Osteoblast (primary cell): ENCODE measurements around the gene BRF1. TPM values are rescaled to one million over a fixed set of nuclear protein-coding genes. Genes with fewer than 3 reads are reported as not detected.

Experiments used
- DNase-seq: peaks from one replicate; pipeline ENCODE4 v3.0.0; 2011; ENCODE audit warnings: low spot score, mixed read lengths; ENCODE audit not compliant: insufficient read length; ENCODE audit errors: missing footprints
- H2AFZ ChIP-seq: 2 replicates; pipeline ENCODE4 v1.6.0; 2011; ENCODE audit warnings: mild to moderate bottlenecking, low read length
- H3K27ac ChIP-seq: 2 replicates; pipeline ENCODE4 v1.5.1; 2011; ENCODE audit warnings: mild to moderate bottlenecking, low read depth, low read length, moderate library complexity
- H3K27me3 ChIP-seq: 2 replicates; pipeline ENCODE4 v1.6.0; 2012; ENCODE audit warnings: mild to moderate bottlenecking, control low read depth, inconsistent platforms, low read length, moderate library complexity; ENCODE audit not compliant: insufficient read depth
- H3K36me3 ChIP-seq: 2 replicates; pipeline ENCODE4 v1.5.1; 2011; ENCODE audit warnings: mild to moderate bottlenecking, low read length, control low read depth, moderate library complexity; ENCODE audit not compliant: insufficient read depth
- H3K4me1 ChIP-seq: 2 replicates; pipeline ENCODE4 v1.5.1; 2011; ENCODE audit warnings: mild to moderate bottlenecking, low read length, control low read depth, moderate library complexity; ENCODE audit not compliant: insufficient read depth
- H3K4me2 ChIP-seq: 2 replicates; pipeline ENCODE4 v1.6.0; 2011; ENCODE audit warnings: mild to moderate bottlenecking, low read length; ENCODE audit not compliant: insufficient read depth
- H3K4me3 ChIP-seq: fragments of 200-600 bp; sonication (generic); 3 replicates; pipeline ENCODE4 v1.5.1; 2012; ENCODE audit warnings: mild to moderate bottlenecking, low read length, inconsistent platforms; ENCODE audit not compliant: insufficient read depth
- H3K79me2 ChIP-seq: 2 replicates; pipeline ENCODE4 v1.6.0; 2012; ENCODE audit warnings: mild to moderate bottlenecking, low read length, control low read depth, inconsistent platforms; ENCODE audit not compliant: insufficient read depth
- H3K9me3 ChIP-seq: 2 replicates; pipeline ENCODE4 v1.5.1; 2011; ENCODE audit warnings: low read depth, low read length, control low read depth
- H4K20me1 ChIP-seq: 2 replicates; pipeline ENCODE4 v1.6.0; 2012; ENCODE audit warnings: mild to moderate bottlenecking, low read length, control low read depth; ENCODE audit not compliant: insufficient read depth
- total RNA-seq: library from RNA; depleted of rRNA; stranded (reverse); fragments of >200 nt; gene quantifications from 2 replicates; pipeline ENCODE4 v1.2.3, GENCODE V29; 2012
- TF ChIP-seq, protein P1 (sequence below): IDR thresholded peaks from 2 replicates; pipeline ENCODE4 v1.5.1; 2011; ENCODE audit warnings: mild to moderate bottlenecking, low read depth, low read length, moderate library complexity; ENCODE audit errors: extremely low read depth

The BRF1 gene
- total RNA-seq, 1 donor, result 34.4 TPM

DNA sequence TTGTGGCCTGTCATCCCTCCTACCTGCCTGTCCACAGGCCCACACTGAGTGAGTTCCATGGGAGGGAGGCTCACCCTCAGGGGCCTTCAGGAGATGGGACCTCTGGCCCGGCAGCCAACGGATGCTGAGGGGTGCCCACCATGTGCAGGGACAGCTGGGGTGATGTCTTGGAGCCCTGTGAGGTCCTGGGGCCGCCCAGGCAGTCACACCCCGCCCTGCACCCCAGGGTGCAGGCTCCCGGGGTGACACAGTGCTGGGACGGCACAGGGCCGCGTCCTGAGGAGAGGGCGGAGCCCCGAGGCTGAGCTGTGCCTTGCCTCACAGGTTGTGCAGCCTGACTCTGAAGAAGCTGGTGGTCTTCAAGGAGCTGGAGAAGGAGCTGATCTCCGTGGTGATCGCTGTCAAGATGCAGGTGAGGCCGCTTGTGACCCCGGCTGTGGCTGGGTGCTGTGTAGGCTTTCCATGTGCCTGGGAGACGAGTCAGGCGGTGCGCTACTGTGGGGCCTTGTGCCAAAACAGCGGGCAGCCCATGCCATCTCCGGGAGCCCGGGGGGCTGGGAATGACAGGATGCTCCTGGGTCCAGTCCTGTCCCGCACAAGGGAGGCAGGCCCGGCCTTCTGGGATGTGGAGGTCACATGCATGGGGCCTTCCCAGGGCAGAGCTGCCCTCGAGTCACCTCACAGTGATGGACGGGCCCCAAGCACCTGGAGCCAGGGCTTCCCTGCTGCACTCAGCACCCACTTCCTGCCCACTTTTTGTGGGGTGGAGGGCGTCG, 47.6 kb upstream of the BRF1 start:
- no peaks in the 10 kb centered on the region for H3K9me3 ChIP-seq
- peaks cover 21% of the 10 kb centered on the region for H3K79me2 ChIP-seq
- no peak overlapping the region for H3K4me2 ChIP-seq
- no peak overlapping the region for H3K4me3 ChIP-seq
- H3K27me3 ChIP-seq, result no peaks in the 10 kb centered on the region
- DNase-seq, result no peak
- H2AFZ ChIP-seq, result no peak overlapping the region
- TF ChIP-seq, protein P1, sequence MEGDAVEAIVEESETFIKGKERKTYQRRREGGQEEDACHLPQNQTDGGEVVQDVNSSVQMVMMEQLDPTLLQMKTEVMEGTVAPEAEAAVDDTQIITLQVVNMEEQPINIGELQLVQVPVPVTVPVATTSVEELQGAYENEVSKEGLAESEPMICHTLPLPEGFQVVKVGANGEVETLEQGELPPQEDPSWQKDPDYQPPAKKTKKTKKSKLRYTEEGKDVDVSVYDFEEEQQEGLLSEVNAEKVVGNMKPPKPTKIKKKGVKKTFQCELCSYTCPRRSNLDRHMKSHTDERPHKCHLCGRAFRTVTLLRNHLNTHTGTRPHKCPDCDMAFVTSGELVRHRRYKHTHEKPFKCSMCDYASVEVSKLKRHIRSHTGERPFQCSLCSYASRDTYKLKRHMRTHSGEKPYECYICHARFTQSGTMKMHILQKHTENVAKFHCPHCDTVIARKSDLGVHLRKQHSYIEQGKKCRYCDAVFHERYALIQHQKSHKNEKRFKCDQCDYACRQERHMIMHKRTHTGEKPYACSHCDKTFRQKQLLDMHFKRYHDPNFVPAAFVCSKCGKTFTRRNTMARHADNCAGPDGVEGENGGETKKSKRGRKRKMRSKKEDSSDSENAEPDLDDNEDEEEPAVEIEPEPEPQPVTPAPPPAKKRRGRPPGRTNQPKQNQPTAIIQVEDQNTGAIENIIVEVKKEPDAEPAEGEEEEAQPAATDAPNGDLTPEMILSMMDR, result no peak
- H3K27ac ChIP-seq, result no peak overlapping the region
- no peaks in the 10 kb centered on the region for H3K36me3 ChIP-seq
- peaks cover 2% of the 10 kb centered on the region for H3K4me1 ChIP-seq
- peaks cover 20% of the 10 kb centered on the region for H4K20me1 ChIP-seq

DNA sequence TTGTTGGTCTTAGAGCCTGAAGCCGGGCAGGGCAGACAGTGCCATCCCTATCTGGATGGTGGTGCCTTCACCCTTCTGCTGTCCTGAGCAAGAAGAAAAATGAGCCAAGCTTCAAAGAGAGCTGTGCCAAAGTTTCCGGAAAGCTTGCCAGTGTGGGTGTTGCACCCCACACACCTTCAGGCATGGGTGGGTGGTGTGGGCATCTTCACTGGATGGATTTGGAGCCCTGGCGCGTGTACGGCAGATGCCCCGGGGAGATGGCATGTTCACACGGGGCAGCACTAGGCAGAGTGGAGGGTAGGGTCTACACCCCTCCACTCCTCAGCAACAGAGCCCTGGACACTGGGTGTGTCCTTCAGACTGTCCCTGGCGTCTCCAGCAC, 46.8 kb upstream of the BRF1 start:
- Histone ChIP-seq H3K4me2 (no peak overlapping the region), H2AFZ (no peak overlapping the region), H3K4me1 (peaks cover 2% of the 10 kb centered on the region), H3K36me3 (no peaks in the 10 kb centered on the region), H3K9me3 (no peaks in the 10 kb centered on the region), H3K27ac (no peak overlapping the region), H4K20me1 (peaks cover 22% of the 10 kb centered on the region), H3K4me3 (no peak overlapping the region), H3K27me3 (no peaks in the 10 kb centered on the region), H3K79me2 (peaks cover 27% of the 10 kb centered on the region)
- TF ChIP-seq, protein P1, result no peak
- DNase-seq, result no peak

DNA sequence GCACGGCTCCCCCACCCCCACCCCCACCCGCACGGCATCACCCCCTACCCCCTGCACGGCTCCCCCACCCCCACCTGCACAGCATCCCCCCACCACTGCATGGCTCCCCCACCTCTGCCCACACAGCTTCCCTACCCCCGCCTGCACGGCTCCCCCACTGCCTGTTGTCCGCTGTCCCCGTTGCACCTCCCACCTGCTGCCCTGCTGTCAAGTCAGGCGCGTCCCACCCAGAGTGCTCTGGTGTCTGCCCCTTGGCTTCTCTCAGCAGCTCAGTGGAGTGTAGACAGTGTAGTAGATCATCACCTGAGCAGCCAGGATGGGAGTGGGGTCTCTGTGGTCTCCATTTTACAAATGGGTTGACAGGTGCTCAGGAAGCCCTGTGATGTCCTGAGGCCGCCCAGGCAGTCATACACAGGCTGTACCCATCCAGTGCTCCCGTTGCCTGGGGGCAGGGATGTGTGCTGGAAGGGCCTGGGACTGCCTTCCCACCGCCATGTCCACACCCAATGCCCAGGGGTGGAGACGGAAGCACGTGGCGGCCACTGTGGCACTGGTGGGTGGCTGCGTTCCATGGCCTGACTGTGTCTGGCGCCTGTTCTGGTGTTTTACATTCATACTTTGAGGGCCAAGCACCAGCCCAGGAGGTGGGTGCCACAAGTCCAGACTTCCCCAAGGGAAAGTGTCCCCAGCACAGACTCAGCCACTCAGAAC, 46.2 kb upstream of the BRF1 start:
- H3K4me1 ChIP-seq, result peaks cover 1% of the 10 kb centered on the region
- H3K9me3 ChIP-seq, result no peaks in the 10 kb centered on the region
- H3K4me3 ChIP-seq, result no peak overlapping the region
- H3K27ac ChIP-seq, result no peak overlapping the region
- H3K79me2 ChIP-seq, result peaks cover 30% of the 10 kb centered on the region
- DNase-seq, result no peak
- H3K36me3 ChIP-seq, result no peaks in the 10 kb centered on the region
- H3K27me3 ChIP-seq, result no peaks in the 10 kb centered on the region
- no peak overlapping the region for H2AFZ ChIP-seq
- TF ChIP-seq, protein P1, result no peak
- H3K4me2 ChIP-seq, result no peak overlapping the region
- peaks cover 18% of the 10 kb centered on the region for H4K20me1 ChIP-seq

DNA sequence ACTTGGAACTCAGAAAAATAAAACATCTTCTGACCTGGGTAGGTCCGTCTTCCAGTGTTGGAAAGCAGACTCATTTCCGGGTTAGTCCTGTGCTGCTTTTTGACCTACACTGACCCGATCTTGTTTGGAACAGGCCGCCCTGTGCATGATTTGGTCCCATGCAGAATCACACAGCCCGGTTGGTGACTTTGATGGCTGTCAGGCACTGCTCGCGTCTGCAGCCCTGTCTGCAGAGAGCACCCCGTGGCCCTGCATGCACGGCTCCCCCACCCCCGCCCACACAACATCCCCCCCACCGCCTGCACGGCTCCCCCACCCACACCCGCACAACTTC, 45.4 kb upstream of the BRF1 start:
- Histone ChIP-seq H3K4me1 (no peaks in the 10 kb centered on the region), H3K36me3 (no peaks in the 10 kb centered on the region), H3K27me3 (no peaks in the 10 kb centered on the region), H4K20me1 (peaks cover 17% of the 10 kb centered on the region), H3K4me2 (no peak overlapping the region), H3K9me3 (no peaks in the 10 kb centered on the region), H3K27ac (no peak overlapping the region), H3K79me2 (peaks cover 35% of the 10 kb centered on the region), H2AFZ (no peak overlapping the region), H3K4me3 (no peak overlapping the region)
- DNase-seq, result no peak
- TF ChIP-seq, protein P1, result no peak
